Adrenal gland (tissue), 12 donors: ENCODE measurements around the gene PARVA. TPM values are rescaled to one million over a fixed set of nuclear protein-coding genes. Genes with fewer than 3 reads are reported as not detected.

ENCODE experiments used
- DNase-seq, 7 donors: peaks; one replicate each; pipeline ENCODE4 v3.0.0-alpha.2; 2019 to 2020
- H3K27ac ChIP-seq, 5 donors: fragments of 200-600 bp; sonication (generic) in 4 of 5; 1 replicate in 3 of 5; 2 replicates in 2 of 5; pipeline versions ENCODE4 v1.5.1 to v1.8.0; 2016 to 2020; ENCODE audit warnings: mild to moderate bottlenecking in 1 of 5
- H3K27me3 ChIP-seq: fragments of 200-600 bp; 2 replicates; pipeline ENCODE4 v1.8.0; 2021
- H3K36me3 ChIP-seq, 2 donors: fragments of 200-600 bp; replicated peaks in 1 of 2; 1 replicate in 1 of 2; 2 replicates in 1 of 2; pipeline versions ENCODE4 v1.5.1 to v1.8.0; 2018 to 2022
- H3K4me1 ChIP-seq, 2 donors: fragments of 200-600 bp; replicated peaks in 1 of 2; 1 replicate in 1 of 2; 2 replicates in 1 of 2; pipeline versions ENCODE4 v1.5.1 to v1.8.0; 2018 to 2021
- H3K4me3 ChIP-seq, 4 donors: fragments of 200-600 bp; sonication (generic) in 3 of 4; one replicate each; pipeline ENCODE4 v1.5.1; 2016 to 2018
- H3K9me3 ChIP-seq, 3 donors: fragments of 200-600 bp; sonication (generic) in 1 of 3; replicated peaks in 1 of 3; 1 replicate in 2 of 3; 2 replicates in 1 of 3; pipeline versions ENCODE4 v1.5.1 to v1.8.0; 2016 to 2021
- POLR2A ChIP-seq, 2 donors: fragments of 450-650 bp; IDR thresholded peaks; one replicate each; pipeline ENCODE4 v1.6.1; 2017; ENCODE audit warnings: antibody characterized with exemption in 2 of 2, mild to moderate bottlenecking in 2 of 2, moderate library complexity in 1 of 2
- WGBS, 4 donors: extraction: QIAGEN DNeasy Blood & Tissue Kit in 2 of 4; methylation state at CpG; one replicate each; pipeline versions ENCODE4 v1.1.5 to v1.1.7; 2013 to 2017; 5-methylcytosine and 5-hydroxymethylcytosine counted together
- intact Hi-C, 2 donors: fragments of 100-400 bp; cut with DNase I; formaldehyde crosslinking; loops; one replicate each; pipeline versions ENCODE4 v1.14.1 to v1.15.0; 2022 to 2023
- polyA plus RNA-seq, 3 donors: library from polyadenylated mRNA; stranded (reverse); fragments of 200-250 nt in 2 of 3; fragments of 350-450 nt in 1 of 3; fragmentation: Illumina TruSeq in 1 of 3; extraction: RNeasy Lipid Tissue Mini Kit (QIAGEN cat#74804) in 1 of 3; gene quantifications; one replicate each; pipeline ENCODE4 v1.2.3, GENCODE V29; 2013 to 2014
- total RNA-seq, 9 donors: library from RNA; depleted of rRNA in 4 of 9; stranded (reverse); fragments of >200 nt in 4 of 9; fragments of 120-200 nt in 1 of 9; fragmentation: NEBNext Ultra II Directional in 1 of 9; extraction: Animal tissue kit (Norgen Biotek cat#: 25700) in 1 of 9; gene quantifications; one replicate each; pipeline versions ENCODE4 v1.1.0 to v1.2.4, GENCODE V29; 2013 to 2023
- TF ChIP-seq, protein P1 (sequence below), 6 experiments: fragments of 450-650 bp in 4 of 6; fragments of 200-600 bp in 2 of 6; sonication (generic) in 1 of 6; IDR thresholded peaks; 1 replicate in 5 of 6; 2 replicates in 1 of 6; pipeline versions ENCODE4 v1.5.1 to v1.8.0; 2016 to 2021; ENCODE audit warnings: antibody characterized with exemption in 6 of 6, mild to moderate bottlenecking in 2 of 6, moderate library complexity in 1 of 6
- donor health status: healthy with polysubstance abuse.
- donor health status: Bipolar disorder and iron deficiency.
- donor health status: DM: yes; HTN: yes; CAD: no.
- donor health status: DM: no; HTN: no; CAD: no.
- donor health status: DM: no; HTN: no; CAD: no.
- donor health status: DM: yes; HTN: yes; CAD: no.

The PARVA gene
- total and polyA plus RNA-seq, 12 donors, result 13.0 to 58.9 (median 31.4) TPM

DNA sequence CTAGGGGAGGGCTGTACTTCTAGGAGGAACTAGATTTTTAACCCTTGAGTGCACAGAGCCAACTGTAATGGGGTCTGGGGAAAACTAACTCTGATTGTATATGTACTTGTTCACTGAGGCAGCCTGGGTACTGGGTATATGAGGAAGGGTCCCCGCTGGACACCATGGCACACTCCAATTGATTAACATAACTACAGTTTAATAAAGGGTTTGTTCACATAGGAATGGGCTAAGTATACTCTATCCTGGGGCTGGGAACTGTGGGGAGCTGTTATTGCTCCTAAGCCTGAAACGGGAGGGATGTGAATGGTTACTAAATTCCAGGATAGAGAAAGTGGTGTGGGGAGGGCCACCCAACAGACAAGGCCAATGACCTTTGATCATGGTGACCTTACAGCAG lies 67.6 kb downstream of the PARVA start:
- peaks cover 0 to 2% of the 10 kb centered on the region in 2 donors for H3K4me1 ChIP-seq
- H3K27me3 ChIP-seq, result no peaks in the 10 kb centered on the region
- H3K27ac ChIP-seq, result no peak overlapping the region
- no peak overlapping the region for H3K4me3 ChIP-seq
- H3K9me3 ChIP-seq, result no peaks in the 10 kb centered on the region
- DNase-seq, result no peak
- no peak for TF ChIP-seq POLR2A (IDR thresholded peaks at IDR 0.05)
- TF ChIP-seq, protein P1, sequence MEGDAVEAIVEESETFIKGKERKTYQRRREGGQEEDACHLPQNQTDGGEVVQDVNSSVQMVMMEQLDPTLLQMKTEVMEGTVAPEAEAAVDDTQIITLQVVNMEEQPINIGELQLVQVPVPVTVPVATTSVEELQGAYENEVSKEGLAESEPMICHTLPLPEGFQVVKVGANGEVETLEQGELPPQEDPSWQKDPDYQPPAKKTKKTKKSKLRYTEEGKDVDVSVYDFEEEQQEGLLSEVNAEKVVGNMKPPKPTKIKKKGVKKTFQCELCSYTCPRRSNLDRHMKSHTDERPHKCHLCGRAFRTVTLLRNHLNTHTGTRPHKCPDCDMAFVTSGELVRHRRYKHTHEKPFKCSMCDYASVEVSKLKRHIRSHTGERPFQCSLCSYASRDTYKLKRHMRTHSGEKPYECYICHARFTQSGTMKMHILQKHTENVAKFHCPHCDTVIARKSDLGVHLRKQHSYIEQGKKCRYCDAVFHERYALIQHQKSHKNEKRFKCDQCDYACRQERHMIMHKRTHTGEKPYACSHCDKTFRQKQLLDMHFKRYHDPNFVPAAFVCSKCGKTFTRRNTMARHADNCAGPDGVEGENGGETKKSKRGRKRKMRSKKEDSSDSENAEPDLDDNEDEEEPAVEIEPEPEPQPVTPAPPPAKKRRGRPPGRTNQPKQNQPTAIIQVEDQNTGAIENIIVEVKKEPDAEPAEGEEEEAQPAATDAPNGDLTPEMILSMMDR (IDR thresholded peaks at IDR 0.05), result no peak
- 81 to 93% (median 88%) methylated on average over 2 of the region's 2 CpGs for WGBS, 4 donors
- intact Hi-C loops, result no loop called here
- H3K36me3 ChIP-seq, result no peaks in the 10 kb centered on the region

DNA sequence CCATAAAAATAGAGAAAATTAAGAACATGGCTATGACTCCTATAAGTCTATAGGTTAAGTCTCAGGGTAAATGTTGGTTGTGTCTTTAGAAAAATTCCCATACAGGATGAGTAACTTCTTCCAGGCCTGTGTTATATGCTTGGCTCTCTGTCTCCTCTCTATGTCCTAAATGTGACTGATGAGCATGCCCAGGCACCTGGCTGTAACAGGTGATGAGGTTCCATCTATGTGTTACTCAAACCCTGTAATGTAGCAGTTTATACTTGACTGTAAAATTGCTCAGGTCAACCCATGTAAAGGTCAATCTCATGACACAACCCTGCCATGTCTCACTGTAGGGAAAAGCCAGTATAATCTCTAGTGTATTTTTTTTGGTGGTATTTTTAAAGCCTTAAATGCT lies 69.5 kb downstream of the PARVA start:
- DNase-seq, result no peak
- H3K27ac ChIP-seq, result no peak overlapping the region

DNA sequence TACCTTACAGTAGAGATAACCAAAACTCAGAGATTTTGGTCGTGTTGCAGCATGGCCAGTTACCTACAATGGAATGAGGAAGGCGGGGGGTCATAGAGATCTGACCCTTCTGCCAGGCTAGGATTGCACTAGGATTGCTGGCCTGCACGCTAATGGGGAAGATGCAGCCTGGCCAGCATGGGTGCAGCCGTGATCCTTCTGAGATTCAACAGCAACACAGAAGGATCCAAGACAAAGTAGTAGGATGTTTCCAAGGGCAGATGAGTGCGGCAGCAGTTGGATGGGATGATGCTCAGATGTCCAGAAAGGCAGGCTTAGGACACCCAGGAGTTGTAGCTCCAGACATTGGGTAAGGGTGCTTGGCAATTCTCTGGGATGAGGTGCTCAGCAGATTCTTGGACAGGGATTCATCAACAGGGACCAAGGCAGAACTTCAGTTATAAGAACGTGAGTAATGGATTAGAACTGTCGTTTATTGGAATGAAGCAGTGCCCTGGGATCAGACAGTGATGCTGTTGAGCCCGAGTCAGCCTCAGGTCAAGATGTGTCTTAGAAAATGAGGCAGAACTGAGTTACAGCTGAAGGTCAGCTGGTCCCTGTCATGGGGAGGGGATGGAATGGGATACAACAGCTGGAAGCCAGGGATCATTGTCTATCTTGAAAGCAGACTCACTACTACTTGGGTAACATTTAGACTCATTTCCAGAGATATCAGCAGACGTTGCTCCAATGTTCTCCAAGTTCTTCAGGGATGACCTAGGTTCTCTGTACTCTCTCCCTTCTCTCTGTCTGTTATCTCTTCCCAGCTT lies 71.0 kb downstream of the PARVA start:
- Histone ChIP-seq H3K27ac (peak overlapping the region in 1 of 5 donors; percentile 50), H3K4me1 (peaks cover 0 to 3% of the 10 kb centered on the region in 2 donors), H3K4me3 (no peak overlapping the region), H3K27me3 (no peaks in the 10 kb centered on the region), H3K9me3 (no peaks in the 10 kb centered on the region), H3K36me3 (no peaks in the 10 kb centered on the region)
- intact Hi-C loops, result no loop called here
- WGBS, 4 donors, result 74 to 81% (median 78%) methylated on average over 9 of the region's 9 CpGs
- peak in 3 of 7 donors; percentile 3 to 24 (median 20) for DNase-seq
- TF ChIP-seq, protein P1 (IDR thresholded peaks at IDR 0.05), result no peak
- no peak for TF ChIP-seq POLR2A (IDR thresholded peaks at IDR 0.05)

More for the DNA sequence above, 69.5 kb downstream of the PARVA start:
- intact Hi-C loops, result no loop called here
- Histone ChIP-seq H3K36me3 (no peaks in the 10 kb centered on the region), H3K9me3 (no peaks in the 10 kb centered on the region), H3K27me3 (no peaks in the 10 kb centered on the region), H3K4me3 (no peak overlapping the region), H3K4me1 (peaks cover 0 to 3% of the 10 kb centered on the region in 2 donors)
- TF ChIP-seq POLR2A (IDR thresholded peaks at IDR 0.05), result no peak
- TF ChIP-seq, protein P1 (IDR thresholded peaks at IDR 0.05), result no peak

DNA sequence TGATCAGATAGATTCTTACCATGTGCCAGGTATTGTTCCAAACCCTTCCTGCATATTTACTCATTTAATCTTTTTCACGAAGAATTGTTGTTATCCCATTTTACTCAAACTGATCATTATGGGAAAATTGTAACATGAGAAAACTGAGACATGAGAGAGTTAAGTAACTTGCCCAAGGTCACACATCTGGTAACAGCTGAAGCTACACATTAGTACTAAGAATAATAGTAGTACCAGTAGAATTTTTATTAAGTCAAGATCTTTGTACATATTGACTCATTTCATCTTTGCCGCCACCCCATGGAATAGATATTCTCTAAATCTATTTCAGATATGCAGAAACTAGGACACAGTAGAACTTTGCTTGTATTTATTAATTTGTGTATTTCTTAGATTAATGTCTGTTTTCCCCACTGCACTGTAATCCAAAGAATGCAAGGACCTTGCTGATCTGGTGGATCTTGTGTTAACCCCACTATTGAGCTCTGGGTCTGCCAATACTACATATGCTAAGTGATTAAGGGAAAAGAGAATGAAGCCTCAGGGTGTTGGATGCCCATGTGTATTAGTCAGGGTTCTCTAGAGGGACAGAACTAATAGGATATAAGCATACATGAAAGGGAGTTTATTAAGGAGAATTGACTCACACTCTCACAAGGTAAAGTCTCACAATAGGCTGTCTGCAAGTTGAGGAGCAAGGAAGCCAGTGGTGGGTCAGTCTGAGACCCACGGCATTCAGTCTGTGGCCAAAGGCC lies 72.8 kb downstream of the PARVA start:
- Histone ChIP-seq H3K9me3 (no peaks in the 10 kb centered on the region), H3K4me1 (peaks cover 0 to 3% of the 10 kb centered on the region in 2 donors), H3K4me3 (no peak overlapping the region), H3K27ac (peak overlapping the region in 1 of 5 donors; percentile 45), H3K36me3 (no peaks in the 10 kb centered on the region), H3K27me3 (no peaks in the 10 kb centered on the region)
- intact Hi-C loops, result no loop called here
- 85 to 93% (median 91%) methylated on average over 3 of the region's 3 CpGs for WGBS, 4 donors
- DNase-seq, result no peak
- TF ChIP-seq, protein P1 (IDR thresholded peaks at IDR 0.05), result no peak
